H1 (cell line): ENCODE measurements around the gene UMAD1. TPM values are rescaled to one million over a fixed set of nuclear protein-coding genes. Genes with fewer than 3 reads are reported as not detected.

ENCODE experiments used
- ATF2 ChIP-seq: IDR thresholded peaks from 2 replicates; pipeline ENCODE4 v1.6.1; 2012; ENCODE audit warnings: low read length, inconsistent platforms
- ATF3 ChIP-seq: IDR thresholded peaks from 2 replicates; pipeline ENCODE4 v1.6.1; 2011; ENCODE audit warnings: low read depth, mild to moderate bottlenecking, low read length; ENCODE audit not compliant: insufficient read depth
- RAD21 ChIP-seq, 2 experiments: IDR thresholded peaks in 1 of 2; conservative IDR thresholded peaks in 1 of 2; 2 replicates each; pipeline ENCODE4 v1.6.1; 2011; ENCODE audit warnings: low read depth in 2 of 2, low read length in 2 of 2, improper control_type of control experiment in 1 of 2, inconsistent platforms in 1 of 2, mild to moderate bottlenecking in 1 of 2, moderate library complexity in 1 of 2
- USF2 ChIP-seq: IDR thresholded peaks from 2 replicates; pipeline ENCODE4 v1.6.1; 2011; ENCODE audit warnings: low read length, improper control_type of control experiment
- polyA plus RNA-seq, 7 experiments: library from polyadenylated mRNA; depleted of rRNA in 3 of 7; stranded (reverse) in 5 of 7; unstranded in 2 of 7; fragments of >200 nt in 5 of 7; fragments of 200-250 nt in 2 of 7; gene quantifications; 1 replicate in 5 of 7; 2 replicates in 1 of 7; 4 replicates in 1 of 7; pipeline versions ENCODE4 v1.2.1 to v1.2.3, GENCODE V29; 2011 to 2013; ENCODE audit warnings: missing spikeins in 2 of 7, mixed read lengths in 2 of 7
- total RNA-seq: library from RNA; stranded (reverse); fragmentation: NEBNext Ultra II Directional; extraction: Animal tissue kit (Norgen Biotek cat#: 25700); gene quantifications from 2 replicates; pipeline ENCODE4 v1.2.1, GENCODE V29; 2021

UMAD1 gene
- total and polyA plus RNA-seq, 2 of the 8 experiments (the other 6 are each of a cell fraction or from before 2014, with no cell fraction given): 10.4 to 12.3 TPM

GRCh38 chr7:7695111-7695817, 54.7 kb downstream of the UMAD1 start (continued):
- TF ChIP-seq ATF3 (no peak), USF2 (no peak), RAD21 (IDR thresholded peaks at IDR 0.05 in 1 of 2, conservative IDR thresholded peaks at IDR 0.05 in 1 of 2; ENCODE audit: low read depth in 2 of 2, low read length in 2 of 2) (no peak), ATF2 (no peak)
- TF ChIP-seq, all 59 proteins: peak for 0
